DMS 273 (cell line): ENCODE data around the gene MAPKAP1.

ENCODE experiments used
- DNase-seq: peaks from one replicate; lab custom pipeline; 2025; ENCODE audit not compliant: unreplicated experiment; lab: John Stamatoyannopoulos, UW

Gene MAPKAP1

DNA sequence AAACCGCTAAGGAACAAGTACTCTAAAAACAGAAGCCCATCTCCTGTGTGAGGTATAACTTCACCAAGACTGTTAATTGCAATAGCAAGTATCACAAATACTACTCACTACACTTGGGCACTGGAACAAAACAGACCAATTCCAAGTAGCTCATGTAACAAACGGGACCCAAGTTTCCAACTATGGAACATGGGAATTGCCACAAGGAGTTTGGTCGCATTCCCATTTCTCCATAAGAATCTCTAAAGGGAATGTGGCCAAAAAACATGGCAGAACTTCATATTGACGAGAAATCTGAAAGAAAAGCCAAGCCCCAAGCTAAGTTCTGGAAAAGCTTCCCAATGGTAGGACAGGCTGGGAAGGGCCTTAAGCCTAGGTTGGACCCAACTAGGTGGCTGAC, 162.5 kb downstream of the MAPKAP1 start:
- no peak for DNase-seq

DNA sequence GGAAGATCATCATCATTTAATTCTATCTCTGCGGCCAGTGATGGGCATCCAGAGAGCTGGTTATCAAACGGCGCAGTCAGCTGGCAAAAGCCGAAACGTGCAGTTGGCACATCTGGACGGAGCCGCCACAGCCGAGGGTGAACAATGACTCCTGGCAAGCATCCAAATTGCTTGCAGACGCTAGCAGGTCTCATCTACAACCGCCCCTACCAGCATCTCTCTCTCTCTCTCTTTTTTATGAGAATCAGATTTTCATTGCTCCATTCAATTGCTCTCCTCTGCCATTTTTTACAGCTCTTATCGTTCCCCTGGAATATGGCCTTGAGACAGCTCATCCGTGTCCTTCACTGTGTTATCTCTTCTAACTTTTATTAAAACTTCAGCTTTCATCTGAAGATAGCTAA, 165.2 kb downstream of the MAPKAP1 start:
- DNase-seq, result peak; percentile 56

DNA sequence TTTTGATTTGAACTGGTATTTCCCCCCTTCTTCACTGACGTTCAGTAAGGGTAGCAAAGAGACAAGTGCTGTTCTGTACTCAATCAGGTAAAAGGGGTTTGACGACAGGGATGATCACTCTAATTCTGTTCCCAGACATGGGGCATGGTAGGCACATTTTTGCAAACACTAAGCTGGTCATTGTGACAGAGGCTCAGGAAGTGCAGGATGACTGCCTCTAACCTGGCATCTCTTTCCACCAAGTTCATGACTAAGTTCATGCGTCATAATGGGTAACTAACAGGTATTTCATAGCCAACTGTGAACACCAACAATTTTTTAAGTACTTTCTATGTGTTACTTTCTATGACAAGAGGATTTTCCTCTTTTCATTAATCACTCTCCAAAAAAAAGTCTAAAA, 166.5 kb downstream of the MAPKAP1 start:
- DNase-seq, result no peak

DNA sequence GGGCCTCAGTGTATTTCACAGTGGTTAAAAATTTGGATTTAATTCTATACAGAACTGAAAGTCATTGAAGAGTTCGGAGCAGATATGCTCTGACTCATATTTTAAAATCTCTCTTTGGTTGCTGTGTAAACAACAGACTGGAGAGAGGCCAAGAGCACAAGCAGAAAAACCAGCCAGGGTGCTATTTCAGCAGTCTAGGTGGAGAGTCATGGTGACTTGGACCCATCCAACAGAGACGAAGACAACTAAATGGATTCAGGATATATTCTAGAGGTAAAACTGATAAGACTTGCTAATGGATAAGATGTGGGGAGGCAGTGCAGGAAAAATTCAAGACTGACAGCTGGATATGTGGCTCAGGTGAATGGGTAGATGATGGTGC, 168.9 kb downstream of the MAPKAP1 start:
- no peak for DNase-seq

DNA sequence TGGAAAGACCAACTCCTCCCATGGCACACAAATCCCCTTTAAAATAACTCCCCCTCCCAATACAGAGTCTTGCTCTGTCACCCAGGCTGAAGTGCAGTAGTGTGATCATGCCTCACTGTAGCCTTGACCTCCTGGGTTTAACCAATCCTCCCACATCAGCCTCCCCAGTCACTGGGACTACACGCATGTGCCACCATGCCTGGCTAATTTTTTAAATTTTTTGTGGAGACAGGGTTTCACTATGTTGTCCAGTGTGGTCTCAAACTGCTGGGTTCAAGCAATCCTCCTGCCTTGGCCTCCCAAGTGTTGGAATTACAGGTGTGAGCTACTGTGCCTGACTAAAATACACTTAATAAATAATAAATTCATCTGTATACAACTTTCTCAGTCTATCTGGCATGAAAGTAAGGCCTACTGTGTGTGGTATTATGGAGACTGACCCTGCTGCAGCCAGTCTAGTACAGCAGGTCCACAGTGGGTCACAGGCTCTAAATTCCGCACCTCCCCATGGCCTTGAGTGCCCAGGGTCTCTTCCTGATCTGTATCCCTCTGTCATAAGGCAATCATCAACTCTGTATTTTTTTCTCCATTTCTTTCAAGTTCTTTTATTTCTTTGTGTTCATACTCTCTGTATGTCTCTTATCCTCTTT, 169.4 kb downstream of the MAPKAP1 start:
- no peak for DNase-seq

DNA sequence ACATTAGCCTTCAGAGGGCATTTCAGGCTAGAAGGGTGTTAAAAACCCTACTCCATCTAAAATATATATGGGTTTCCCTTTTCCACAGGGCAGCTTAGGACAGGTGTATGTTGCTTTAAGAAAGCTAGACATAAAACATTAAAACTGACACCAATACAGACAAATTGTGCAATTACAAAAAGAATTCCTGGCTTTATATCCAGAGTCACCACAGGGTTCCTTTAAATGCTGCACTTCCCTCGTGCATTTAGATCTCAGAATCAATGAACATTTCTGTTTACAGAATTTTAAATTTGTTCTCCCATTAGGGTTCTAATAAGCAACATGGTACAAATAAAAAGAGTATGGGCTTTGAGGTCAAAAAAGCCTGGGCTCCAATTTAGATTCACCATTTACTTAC, 170.2 kb downstream of the MAPKAP1 start:
- DNase-seq, result no peak

DNA sequence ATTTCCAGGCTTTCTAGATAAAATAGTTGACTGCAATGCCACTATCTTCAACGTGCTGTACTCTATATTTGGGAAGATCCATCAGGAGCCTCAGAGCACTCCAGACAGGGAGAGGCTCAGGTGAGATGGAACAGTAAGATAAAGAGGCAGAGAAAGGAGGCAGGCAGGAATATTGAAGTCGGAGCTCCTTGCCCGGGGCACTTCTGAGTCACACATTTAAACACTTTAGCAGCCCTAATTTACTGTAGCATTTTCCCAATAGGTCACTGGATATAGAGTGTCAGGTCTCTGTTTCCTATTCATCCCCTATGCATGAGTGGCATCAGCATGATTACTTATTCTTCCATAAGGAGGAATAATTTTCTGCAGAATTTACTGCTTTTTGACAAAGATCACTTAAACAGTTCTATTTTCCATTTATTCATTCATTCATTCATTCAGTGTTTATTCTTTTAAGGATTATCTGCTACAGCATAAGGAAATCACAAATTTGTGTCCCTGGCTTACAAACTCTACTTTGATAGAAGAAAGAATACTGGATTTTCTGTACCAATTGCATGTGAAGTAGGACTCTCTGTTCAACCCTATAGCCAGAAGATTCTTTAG, 170.7 kb downstream of the MAPKAP1 start:
- DNase-seq, result no peak

DNA sequence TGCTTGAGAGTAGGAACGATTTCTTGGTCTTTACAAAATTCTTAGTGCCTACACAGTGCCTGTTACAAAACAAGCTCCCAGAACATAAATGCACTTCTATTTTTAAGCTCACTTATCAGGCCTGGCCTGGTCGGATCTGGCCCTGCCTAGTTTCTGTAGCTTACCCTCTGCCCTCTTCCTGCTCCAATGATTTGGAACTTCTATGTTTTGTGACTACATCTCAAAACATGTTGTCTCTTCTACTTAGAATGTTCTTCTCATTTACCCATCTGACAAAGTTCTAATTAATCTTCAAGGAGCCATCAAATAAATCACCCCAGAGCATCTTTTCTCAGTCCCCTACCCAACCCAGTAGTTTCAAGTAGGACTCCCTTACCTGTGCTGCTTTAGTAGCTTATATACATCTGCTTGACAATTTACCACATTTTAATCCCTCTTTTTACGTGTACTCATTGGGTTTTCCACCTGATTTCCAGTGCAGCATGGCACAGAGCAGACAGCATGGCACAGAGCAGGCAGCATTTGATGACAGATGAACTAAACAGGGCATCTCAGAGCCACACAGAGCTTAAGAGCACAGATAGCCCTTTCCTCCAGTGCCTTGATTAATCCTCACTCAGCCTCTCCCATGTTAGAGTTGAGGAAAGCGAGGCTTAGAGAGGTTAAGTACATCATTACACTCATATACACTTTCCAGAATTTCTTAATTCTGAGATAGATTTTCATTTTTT, 171.9 kb downstream of the MAPKAP1 start:
- DNase-seq, result no peak

DNA sequence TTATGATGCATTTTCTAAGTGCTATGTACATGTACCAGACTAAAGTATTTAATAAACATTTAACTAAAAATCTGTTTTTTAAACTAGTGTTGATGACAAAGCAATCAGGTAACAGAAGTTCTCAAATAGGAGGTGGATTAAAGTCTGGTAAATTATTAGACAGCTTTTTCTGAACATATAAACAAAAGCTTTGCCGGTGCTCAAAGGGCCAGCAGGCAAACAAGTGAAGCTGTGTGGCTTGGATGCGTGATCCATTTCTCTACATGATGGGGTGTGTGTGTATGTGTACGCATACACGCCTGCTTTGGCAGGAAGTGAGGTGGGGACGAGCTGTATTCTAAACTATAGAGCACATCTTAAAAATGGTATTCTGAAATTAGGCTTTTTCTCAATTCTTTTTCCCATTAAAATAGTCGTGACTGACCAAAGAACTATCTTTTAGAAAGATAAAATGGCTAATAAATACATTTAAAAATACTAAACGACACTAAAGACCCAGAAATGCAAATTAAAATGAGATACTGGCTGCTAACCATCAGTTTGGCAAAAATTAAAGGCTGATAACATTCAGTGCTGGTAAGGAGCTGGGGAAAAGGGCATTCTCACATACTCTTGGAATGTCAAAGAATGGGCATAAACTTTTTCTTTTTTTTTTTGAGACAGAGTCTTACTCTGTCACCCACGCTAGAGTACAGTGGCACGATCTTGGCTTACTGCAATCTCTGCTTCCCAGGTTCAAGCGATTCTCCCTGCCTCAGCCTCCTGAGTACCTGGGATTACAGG, 174.0 kb downstream of the MAPKAP1 start:
- no peak for DNase-seq

DNA sequence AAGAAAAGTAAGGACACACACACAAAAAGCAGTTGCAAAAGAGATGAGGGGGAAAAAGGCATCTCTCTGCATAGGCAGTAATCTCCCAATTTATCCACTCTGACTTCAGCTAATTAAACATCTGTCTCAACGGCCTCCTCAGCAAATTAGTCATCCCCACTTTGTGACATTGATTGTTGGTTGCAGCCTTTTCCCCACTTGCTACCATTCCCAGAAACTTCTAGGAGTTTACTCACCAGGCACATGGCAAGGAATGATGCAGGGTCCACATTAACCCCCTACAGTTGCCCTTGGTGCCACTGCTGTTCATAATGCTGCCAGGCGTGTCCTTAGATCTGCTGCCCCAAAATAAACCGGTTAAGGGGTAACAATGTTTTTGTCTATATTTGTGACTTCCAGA, 174.6 kb downstream of the MAPKAP1 start:
- DNase-seq, result no peak

DNA sequence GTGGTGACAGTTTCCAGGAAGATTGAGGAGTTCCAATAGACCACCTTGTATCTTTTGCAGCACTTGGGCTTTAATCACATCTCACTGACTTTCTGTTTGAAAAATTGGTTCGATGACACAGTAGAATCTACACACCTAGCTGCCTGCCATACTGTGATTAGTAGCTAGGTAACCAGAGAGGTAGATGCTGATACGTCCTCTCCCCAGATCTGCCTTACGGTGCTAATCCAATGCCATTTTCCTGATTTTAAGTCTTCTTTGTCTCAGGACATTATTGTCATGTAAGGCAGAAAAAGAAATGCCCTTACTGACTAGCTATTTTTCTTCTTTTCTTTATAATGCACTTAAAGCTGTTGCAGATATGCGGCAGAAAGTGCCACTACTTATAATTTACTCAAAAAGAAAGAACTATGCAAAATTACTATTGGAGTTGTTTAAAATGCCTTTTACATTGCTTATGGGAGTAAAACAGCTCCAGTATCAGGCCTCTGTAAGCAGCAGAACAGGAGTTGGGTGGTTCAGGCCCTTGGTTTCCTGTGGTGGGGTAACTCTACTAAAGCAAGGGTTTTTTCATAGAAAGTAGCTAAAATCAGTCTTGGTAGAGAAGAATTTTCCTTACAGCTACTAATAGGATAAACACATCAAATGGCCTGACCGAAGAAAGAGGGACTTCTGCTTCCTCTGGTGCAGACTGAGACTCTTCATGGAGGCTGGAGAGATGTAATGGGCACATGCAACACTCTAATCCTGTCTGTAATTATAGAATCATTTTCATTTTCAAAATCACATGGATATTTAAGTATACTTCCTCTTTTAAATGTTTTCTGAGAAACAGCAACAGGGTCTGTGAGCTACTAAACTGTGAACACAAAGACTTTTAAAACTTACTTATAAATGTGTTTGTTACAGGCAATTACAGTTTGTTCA, 177.2 kb downstream of the MAPKAP1 start:
- no peak for DNase-seq

DNA sequence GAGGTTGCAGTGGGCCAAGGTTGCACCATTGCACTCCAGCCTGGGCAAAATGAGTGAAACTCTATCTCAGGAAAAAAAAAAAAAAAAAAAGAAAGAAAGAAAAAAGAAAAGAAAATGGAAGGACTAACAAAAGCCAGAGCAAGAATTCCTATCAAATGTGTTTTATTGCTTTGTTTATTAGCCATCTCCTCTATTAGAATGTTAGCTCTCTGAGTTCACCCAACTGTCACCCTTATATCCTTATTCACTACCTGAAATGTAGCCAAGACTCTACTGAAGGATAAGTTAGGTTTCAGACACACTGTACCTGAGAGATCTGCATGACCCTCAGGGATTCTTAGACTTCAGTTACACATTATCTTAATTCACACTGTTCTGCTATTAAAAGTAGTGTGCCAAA, 177.9 kb downstream of the MAPKAP1 start:
- DNase-seq, result no peak

DNA sequence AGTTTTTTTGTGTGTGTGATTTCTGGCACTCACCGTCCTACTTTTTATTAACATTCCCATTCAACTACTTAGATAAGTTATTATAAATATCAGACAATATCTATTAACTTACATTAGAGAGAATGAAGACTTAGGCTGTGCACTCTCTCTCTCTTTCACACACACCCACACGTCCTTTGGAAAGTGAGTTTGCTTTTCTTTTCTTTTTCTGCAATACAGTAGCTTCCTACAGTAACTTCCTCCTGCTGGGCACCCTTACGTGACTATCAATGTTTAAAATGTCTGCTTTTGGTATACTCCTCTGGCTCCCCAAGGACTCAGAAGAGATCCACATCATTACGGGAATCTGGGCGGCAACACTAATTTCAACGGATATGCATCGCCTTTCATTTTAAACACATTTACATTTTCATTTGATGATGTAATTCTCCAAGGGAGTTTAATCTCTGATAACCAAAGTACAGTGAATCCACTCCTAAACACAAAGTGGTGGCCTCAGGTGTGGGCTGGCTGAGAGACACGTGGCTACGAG, 179.5 kb downstream of the MAPKAP1 start:
- DNase-seq, result no peak

DNA sequence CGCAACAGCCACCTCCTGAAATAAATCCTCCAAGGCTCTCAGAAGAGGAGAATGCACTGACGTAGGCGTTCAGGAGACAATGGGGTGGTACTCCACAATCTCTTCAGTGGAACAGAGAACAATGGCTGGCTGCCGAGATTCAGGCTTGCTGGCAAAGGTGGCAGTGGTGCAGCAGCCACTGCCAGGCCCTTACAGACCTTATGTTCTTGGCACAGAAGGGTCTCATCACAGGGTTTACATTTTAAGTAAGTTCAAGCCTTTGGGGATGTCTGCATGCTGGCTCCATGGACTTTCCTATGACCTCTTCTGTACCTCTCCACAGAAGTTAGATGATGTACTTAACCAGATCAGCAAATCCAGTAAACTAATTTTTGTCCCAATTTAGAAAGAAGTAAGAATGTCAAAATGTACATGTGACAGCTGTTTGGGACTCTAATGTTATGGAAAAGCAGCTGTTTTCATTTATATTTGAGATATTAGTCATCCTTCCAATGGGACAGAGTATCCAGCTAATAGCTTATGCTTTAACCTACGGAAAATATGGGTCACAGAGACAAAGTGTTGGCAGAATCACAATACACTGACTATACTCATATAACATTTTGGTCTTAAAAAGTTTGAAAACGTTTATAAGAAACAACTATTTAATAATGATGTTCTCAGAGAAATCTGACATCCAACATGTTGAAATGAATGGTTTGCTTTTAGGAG, 180.9 kb downstream of the MAPKAP1 start:
- peak; percentile 24 for DNase-seq

DNA sequence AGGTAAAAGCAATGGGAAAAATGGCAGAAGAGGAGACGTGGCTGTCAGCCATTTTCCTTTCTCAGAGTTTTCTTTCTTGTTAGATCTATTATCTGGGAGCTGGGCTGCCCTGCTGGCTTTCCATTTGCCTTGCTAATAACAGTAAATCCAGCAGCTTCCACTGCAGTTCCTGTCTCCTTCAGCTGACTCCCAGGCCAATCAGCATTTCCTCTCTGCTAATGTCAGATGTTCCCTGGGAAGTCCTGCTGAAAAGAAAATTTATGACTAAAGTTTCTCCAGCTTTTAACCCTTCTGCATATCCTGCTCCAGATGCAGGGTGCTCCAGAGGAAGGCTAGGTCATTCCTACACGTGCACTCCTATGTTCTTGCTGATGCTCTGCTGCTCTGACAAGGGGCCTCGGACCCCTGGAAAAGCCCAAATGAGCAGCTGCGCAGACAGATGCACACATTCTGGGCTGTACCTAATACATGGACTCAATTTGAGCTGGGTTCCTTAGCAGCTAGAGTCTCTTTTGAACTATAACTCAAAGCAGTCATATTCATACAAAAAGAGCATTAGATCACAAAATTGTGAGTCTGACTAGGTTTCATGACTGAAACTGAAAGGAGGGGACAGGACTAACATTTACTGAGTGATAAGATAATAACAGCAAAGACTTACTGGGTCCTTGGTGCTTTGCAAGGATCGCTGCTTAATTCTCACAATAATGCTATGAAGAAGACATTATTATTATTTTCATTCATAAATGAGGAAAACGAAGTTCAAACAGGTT, 182.2 kb downstream of the MAPKAP1 start:
- peak; percentile 32 for DNase-seq

DNA sequence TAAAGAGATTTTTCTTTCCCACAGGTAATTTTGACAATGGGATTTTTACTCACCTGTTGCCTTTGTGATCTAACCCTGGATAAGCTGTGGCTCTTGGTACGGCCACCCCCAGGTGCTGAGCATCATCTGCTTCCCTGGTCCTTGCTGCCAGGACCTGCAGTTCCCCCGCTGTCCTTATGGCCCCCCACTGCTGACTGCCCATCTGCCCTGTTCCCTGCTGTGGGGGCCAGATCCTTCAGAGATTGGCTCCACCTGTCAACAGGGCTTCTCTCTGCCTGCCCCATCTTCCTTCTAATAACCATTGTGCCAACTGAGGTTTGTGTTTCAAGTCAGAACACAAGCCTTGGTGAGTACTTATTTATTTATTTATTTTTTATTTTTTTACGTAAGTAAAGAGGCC, 183.3 kb downstream of the MAPKAP1 start:
- DNase-seq, result peak; percentile 32

DNA sequence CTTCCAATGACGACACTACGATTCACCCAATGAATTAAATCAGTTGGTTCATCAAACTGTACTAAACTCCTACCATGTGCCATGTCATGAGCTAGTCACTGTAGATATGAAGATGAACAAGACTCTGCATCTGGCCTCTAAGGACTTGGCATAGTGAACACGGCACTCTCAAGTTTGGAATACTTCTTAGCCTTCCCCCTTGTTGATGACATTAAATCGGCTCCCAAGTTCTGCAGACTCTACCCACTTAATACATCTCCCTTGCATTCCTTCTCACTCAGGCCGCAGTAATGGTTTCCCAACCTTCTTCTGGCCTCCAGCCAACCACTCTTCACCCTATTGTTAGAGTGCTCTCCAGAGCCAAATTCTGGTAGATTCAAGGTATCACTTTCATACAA, 184.7 kb downstream of the MAPKAP1 start:
- DNase-seq, result no peak

DNA sequence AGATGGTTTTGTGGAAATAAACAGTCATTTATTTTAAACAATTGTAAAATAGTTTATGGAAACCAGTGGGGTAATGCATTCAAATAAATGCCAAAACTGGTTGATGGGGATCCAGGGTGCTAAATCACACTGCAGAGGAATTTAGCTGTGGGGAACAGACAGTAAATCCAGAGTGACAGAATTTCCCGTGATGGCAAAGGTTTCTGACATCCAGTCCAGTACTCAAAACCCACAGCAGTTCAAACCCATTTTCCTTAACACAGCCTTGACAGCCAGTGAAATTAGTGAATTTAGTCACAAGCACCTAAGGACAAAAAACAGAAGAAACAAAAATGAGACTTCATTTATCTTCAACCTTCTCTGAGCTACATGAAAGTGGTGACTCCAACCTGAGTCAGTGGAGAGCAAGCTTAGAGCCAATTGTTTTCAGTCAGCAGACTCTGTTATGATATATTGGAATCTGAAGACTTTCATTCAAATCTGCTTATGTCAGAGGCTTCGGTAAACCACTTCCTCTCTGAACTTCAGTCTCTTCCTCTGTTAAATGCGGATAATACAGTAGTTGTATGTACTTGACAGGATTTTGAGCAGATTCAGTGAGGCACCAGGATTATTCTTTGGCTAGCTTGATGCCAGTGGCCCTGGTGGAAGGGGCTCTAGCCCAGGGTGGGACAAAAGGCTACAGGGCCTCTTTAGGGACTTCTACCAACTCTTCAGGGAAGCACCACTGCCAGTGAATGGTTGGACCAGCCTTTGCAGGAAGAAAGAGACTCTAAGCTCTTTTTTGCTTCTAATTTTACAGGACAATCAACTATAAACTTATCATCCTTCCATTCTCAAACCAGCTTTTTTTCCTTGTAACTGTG, 185.3 kb downstream of the MAPKAP1 start:
- DNase-seq, result no peak
